DOHH2 (cell line): ENCODE results near the gene ITIH2.

Experiments
- EZH2phosphoT487 ChIP-seq: fragments of 200-600 bp; sonication (generic); IDR thresholded peaks from 2 replicates; pipeline ENCODE4 v1.6.1; 2017; ENCODE audit warnings: borderline replicate concordance, mild to moderate bottlenecking, antibody characterized with exemption, low read length, moderate library complexity, mixed read lengths
- TF ChIP-seq, protein P1 (sequence below): fragments of 200-600 bp; sonication (generic); IDR thresholded peaks from one replicate; pipeline ENCODE4 v1.5.1; 2014; ENCODE audit warnings: antibody characterized with exemption, mild to moderate bottlenecking, low read depth, low read length; ENCODE audit not compliant: poor library complexity, severe bottlenecking

- TF ChIP-seq, protein P1, sequence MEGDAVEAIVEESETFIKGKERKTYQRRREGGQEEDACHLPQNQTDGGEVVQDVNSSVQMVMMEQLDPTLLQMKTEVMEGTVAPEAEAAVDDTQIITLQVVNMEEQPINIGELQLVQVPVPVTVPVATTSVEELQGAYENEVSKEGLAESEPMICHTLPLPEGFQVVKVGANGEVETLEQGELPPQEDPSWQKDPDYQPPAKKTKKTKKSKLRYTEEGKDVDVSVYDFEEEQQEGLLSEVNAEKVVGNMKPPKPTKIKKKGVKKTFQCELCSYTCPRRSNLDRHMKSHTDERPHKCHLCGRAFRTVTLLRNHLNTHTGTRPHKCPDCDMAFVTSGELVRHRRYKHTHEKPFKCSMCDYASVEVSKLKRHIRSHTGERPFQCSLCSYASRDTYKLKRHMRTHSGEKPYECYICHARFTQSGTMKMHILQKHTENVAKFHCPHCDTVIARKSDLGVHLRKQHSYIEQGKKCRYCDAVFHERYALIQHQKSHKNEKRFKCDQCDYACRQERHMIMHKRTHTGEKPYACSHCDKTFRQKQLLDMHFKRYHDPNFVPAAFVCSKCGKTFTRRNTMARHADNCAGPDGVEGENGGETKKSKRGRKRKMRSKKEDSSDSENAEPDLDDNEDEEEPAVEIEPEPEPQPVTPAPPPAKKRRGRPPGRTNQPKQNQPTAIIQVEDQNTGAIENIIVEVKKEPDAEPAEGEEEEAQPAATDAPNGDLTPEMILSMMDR, result no peak
- no peak for TF ChIP-seq EZH2phosphoT487
These were observed 38.4 kb upstream of the ITIH2 start for GRCh38 chr10:7664707-7665106.
